Measurements from ENCODE around the gene UQCRHL. TPM values are rescaled to one million over a fixed set of nuclear protein-coding genes. Genes with fewer than 3 reads are reported as not detected.

Gene UQCRHL
- total and polyA plus RNA-seq, 2 donors (not counting 1 experiment from before 2014, with no cell fraction given): 0.98 to 1.8 TPM

DNA sequence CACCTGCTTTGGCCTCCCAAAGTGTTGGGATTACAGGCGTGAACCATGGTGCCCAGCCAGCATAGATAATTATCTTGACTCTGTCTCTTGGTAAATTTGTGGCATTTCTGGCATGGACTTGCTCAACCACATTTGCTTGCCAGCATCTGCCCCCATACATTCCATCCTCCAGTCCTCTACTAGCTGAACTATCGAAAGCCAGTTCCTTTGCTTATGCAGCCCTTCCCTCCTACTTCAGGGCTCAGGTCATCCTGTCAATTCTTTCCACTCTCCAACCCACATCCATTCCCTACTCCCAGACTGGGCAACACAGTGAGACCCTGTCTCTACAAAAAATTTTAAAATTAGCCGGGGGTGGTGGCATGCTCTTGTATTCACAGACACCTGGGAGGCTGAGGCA, 13.0 kb upstream of the UQCRHL start:
- POLR2A ChIA-PET: no interaction called here
- Mint-ChIP-seq H3K9me3 (ENCODE audit: insufficient read depth) (no peaks in the 10 kb centered on the region), H3K27ac (no peak overlapping the region), H3K27me3 (no peaks in the 10 kb centered on the region), H3K4me3 (no peak overlapping the region), H3K4me1 (peaks cover 9% of the 10 kb centered on the region)
- peaks cover 5% of the 10 kb centered on the region for H3K79me2 ChIP-seq (ENCODE audit: control insufficient read depth, insufficient read depth, low read length)
- no peaks in the 10 kb centered on the region for H3K36me3 ChIP-seq (replicated peaks in 1 of 2; ENCODE audit: control extremely low read depth in 1 of 2, control insufficient read depth in 1 of 2, extremely low read depth in 1 of 2, insufficient read depth in 2 of 2, low read length in 1 of 2)
- no peak overlapping the region for H3K9ac ChIP-seq (ENCODE audit: low read length)
- WGBS (ENCODE audit: insufficient coverage): 96% methylated on average over 2 of the region's 3 CpGs
- CTCF ChIA-PET: interaction anchor here (0.9 to 1.0 kb wide), 2 partner anchors 83 to 185 kb away, joined by 3 read pairs; no protein-coding TSS in a partner anchor
- H3K4me2 ChIP-seq (replicated peaks; ENCODE audit: low read depth, low read length, poor library complexity, severe bottlenecking): no peak overlapping the region
- H4K20me1 ChIP-seq (ENCODE audit: control insufficient read depth, insufficient read depth, low read length, poor library complexity, severe bottlenecking): no peaks in the 10 kb centered on the region
- no peaks in the 10 kb centered on the region for H3K9me3 ChIP-seq (ENCODE audit: control extremely low read depth in 1 of 3, control insufficient read depth in 2 of 3, insufficient read depth in 1 of 3, low read length in 2 of 3)
- no peak overlapping the region for H3K27ac ChIP-seq (ENCODE audit: low read length in 2 of 2)
- no peak for TF ChIP-seq EZH2 (IDR thresholded peaks at IDR 0.05; ENCODE audit: borderline replicate concordance, insufficient read depth, low read depth, low read length, poor library complexity, severe bottlenecking)
- TF ChIP-seq, protein P1, sequence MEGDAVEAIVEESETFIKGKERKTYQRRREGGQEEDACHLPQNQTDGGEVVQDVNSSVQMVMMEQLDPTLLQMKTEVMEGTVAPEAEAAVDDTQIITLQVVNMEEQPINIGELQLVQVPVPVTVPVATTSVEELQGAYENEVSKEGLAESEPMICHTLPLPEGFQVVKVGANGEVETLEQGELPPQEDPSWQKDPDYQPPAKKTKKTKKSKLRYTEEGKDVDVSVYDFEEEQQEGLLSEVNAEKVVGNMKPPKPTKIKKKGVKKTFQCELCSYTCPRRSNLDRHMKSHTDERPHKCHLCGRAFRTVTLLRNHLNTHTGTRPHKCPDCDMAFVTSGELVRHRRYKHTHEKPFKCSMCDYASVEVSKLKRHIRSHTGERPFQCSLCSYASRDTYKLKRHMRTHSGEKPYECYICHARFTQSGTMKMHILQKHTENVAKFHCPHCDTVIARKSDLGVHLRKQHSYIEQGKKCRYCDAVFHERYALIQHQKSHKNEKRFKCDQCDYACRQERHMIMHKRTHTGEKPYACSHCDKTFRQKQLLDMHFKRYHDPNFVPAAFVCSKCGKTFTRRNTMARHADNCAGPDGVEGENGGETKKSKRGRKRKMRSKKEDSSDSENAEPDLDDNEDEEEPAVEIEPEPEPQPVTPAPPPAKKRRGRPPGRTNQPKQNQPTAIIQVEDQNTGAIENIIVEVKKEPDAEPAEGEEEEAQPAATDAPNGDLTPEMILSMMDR (IDR thresholded peaks at IDR 0.05): no peak
- peaks cover 4 to 10% of the 10 kb centered on the region in 2 donors for H3K4me1 ChIP-seq (ENCODE audit: control insufficient read depth in 2 of 2, insufficient read depth in 2 of 2, low read length in 2 of 2)
- DNase-seq: no peak
- intact Hi-C loops (cut with micrococcal nuclease): no loop called here
- ATAC-seq (ENCODE audit: low read depth): no peak
- H3K4me3 ChIP-seq (ENCODE audit: control extremely low read depth in 1 of 5, extremely low read depth in 1 of 5, insufficient read depth in 1 of 5, low read depth in 2 of 5, low read length in 4 of 5): no peak overlapping the region
- H2AFZ ChIP-seq (ENCODE audit: insufficient read depth, low read depth, low read length, poor library complexity, severe bottlenecking): no peak overlapping the region
- no peaks in the 10 kb centered on the region for H3K27me3 ChIP-seq (replicated peaks in 1 of 4; ENCODE audit: control extremely low read depth in 1 of 4, control insufficient read depth in 3 of 4, insufficient read depth in 4 of 4, low read length in 3 of 4)

DNA sequence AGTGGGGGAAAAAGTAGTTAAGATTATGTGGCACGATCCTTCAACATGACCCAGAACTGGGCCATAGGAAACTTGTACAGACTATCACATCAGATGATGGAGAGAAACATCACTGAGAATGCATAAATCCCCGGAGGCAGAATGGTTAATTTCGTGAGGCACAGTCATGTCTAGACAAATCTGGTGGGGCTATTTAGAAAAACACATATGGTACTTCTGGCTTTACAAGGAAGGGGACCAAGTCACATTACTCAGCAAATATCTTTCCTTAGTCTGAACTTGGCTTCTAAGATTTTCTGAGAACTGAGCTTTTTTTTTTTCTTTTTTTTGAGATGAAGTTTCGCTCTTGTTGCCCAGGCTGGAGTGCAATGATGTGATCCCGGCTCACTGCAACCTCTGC, 9.2 kb upstream of the UQCRHL start:
- ATAC-seq (ENCODE audit: low read depth): no peak
- no peaks in the 10 kb centered on the region for H3K27me3 Mint-ChIP-seq
- no peak overlapping the region for H3K27ac ChIP-seq (ENCODE audit: low read length in 2 of 2)
- no peak overlapping the region for H3K4me3 ChIP-seq (ENCODE audit: control extremely low read depth in 1 of 5, extremely low read depth in 1 of 5, insufficient read depth in 1 of 5, low read depth in 2 of 5, low read length in 4 of 5)
- no peaks in the 10 kb centered on the region for H3K36me3 ChIP-seq (replicated peaks in 1 of 2; ENCODE audit: control extremely low read depth in 1 of 2, control insufficient read depth in 1 of 2, extremely low read depth in 1 of 2, insufficient read depth in 2 of 2, low read length in 1 of 2)
- H4K20me1 ChIP-seq (ENCODE audit: control insufficient read depth, insufficient read depth, low read length, poor library complexity, severe bottlenecking): no peaks in the 10 kb centered on the region
- H3K4me3 Mint-ChIP-seq: no peak overlapping the region
- 72% methylated on average over 3 of the region's 5 CpGs for WGBS (ENCODE audit: insufficient coverage)
- no peak overlapping the region for H3K27ac Mint-ChIP-seq
- intact Hi-C loops (cut with micrococcal nuclease): loop anchor here (5.0 kb wide), 1 partner anchor 101 kb away; no protein-coding TSS in a partner anchor
- DNase-seq: no peak
- peaks cover 4 to 5% of the 10 kb centered on the region in 2 donors for H3K4me1 ChIP-seq (ENCODE audit: control insufficient read depth in 2 of 2, insufficient read depth in 2 of 2, low read length in 2 of 2)
- TF ChIP-seq EZH2 (IDR thresholded peaks at IDR 0.05; ENCODE audit: borderline replicate concordance, insufficient read depth, low read depth, low read length, poor library complexity, severe bottlenecking): no peak
- TF ChIP-seq, protein P1 (IDR thresholded peaks at IDR 0.05): no peak
- no peak overlapping the region for H2AFZ ChIP-seq (ENCODE audit: insufficient read depth, low read depth, low read length, poor library complexity, severe bottlenecking)
- H3K4me1 Mint-ChIP-seq: peaks cover 5% of the 10 kb centered on the region
- H3K4me2 ChIP-seq (replicated peaks; ENCODE audit: low read depth, low read length, poor library complexity, severe bottlenecking): no peak overlapping the region
- peaks cover 7% of the 10 kb centered on the region for H3K79me2 ChIP-seq (ENCODE audit: control insufficient read depth, insufficient read depth, low read length)
- CTCF ChIA-PET: interaction anchor here (0.5 to 4.6 kb wide), 11 partner anchors 9 to 236 kb away, joined by 3 to 55 read pairs (median 9); partner anchors contain the start of gene UQCRHL
- no peaks in the 10 kb centered on the region for H3K9me3 ChIP-seq (ENCODE audit: control extremely low read depth in 1 of 3, control insufficient read depth in 2 of 3, insufficient read depth in 1 of 3, low read length in 2 of 3)
- no peaks in the 10 kb centered on the region for H3K9me3 Mint-ChIP-seq (ENCODE audit: insufficient read depth)
- no peak overlapping the region for H3K9ac ChIP-seq (ENCODE audit: low read length)
- no peaks in the 10 kb centered on the region for H3K27me3 ChIP-seq (replicated peaks in 1 of 4; ENCODE audit: control extremely low read depth in 1 of 4, control insufficient read depth in 3 of 4, insufficient read depth in 4 of 4, low read length in 3 of 4)
- POLR2A ChIA-PET: no interaction called here
